ENCODE results near the gene PCAT6.

The PCAT6 gene

DNA sequence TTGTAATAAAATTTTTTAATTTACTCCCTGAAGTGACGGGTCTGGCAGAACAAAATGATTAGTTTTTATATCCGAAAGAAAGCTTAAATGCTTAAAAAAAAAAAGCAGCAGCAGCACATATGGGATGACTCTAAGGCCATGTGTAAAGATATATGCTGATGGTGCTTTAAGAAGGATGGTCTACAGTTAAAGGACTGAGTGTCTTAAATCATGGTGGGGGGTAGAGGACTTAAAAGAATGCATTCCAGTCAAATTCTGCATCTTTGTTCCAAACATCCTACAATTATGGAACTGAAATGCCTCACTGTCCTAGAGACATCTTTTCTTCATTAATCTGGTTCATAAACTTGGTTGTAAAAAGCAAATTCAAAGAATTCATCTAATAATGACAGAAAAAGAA, 9.6 kb upstream of the PCAT6 start:
- no peak for DNase-seq (ENCODE audit: low read depth)
- H3K4me3 ChIP-seq (ENCODE audit: low read depth, low read length), result no peak overlapping the region
- TF ChIP-seq, protein P1, sequence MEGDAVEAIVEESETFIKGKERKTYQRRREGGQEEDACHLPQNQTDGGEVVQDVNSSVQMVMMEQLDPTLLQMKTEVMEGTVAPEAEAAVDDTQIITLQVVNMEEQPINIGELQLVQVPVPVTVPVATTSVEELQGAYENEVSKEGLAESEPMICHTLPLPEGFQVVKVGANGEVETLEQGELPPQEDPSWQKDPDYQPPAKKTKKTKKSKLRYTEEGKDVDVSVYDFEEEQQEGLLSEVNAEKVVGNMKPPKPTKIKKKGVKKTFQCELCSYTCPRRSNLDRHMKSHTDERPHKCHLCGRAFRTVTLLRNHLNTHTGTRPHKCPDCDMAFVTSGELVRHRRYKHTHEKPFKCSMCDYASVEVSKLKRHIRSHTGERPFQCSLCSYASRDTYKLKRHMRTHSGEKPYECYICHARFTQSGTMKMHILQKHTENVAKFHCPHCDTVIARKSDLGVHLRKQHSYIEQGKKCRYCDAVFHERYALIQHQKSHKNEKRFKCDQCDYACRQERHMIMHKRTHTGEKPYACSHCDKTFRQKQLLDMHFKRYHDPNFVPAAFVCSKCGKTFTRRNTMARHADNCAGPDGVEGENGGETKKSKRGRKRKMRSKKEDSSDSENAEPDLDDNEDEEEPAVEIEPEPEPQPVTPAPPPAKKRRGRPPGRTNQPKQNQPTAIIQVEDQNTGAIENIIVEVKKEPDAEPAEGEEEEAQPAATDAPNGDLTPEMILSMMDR (conservative IDR thresholded peaks at IDR 0.05; ENCODE audit: low read depth, low read length), result no peak

GRCh38 chr1:202802034-202802433, 8.7 kb upstream of the PCAT6 start:
- TF ChIP-seq, protein P1 (conservative IDR thresholded peaks at IDR 0.05; ENCODE audit: low read depth, low read length), result no peak
- no peak for DNase-seq (ENCODE audit: low read depth)
- H3K4me3 ChIP-seq (ENCODE audit: low read depth, low read length), result no peak overlapping the region

- H3K4me3 ChIP-seq (ENCODE audit: low read depth, low read length), result no peak overlapping the region
- TF ChIP-seq, protein P1 (conservative IDR thresholded peaks at IDR 0.05; ENCODE audit: low read depth, low read length), result no peak
- peak; percentile 72 for DNase-seq (ENCODE audit: low read depth)
Observed at GRCh38 chr1:202802998-202803932, 7.5 kb upstream of the PCAT6 start.

GRCh38 chr1:202804126-202804525, 6.6 kb upstream of the PCAT6 start:
- no peak for DNase-seq (ENCODE audit: low read depth)
- no peak overlapping the region for H3K4me3 ChIP-seq (ENCODE audit: low read depth, low read length)
- TF ChIP-seq, protein P1 (conservative IDR thresholded peaks at IDR 0.05; ENCODE audit: low read depth, low read length), result no peak

GRCh38 chr1:202805886-202806844, 4.6 kb upstream of the PCAT6 start:
- peak; percentile 48 for DNase-seq (ENCODE audit: low read depth)
- peak overlapping the region; percentile 90 for H3K4me3 ChIP-seq (ENCODE audit: low read depth, low read length)

GRCh38 chr1:202806845-202807450, 3.8 kb upstream of the PCAT6 start:
- peak overlapping the region; percentile 90 for H3K4me3 ChIP-seq (ENCODE audit: low read depth, low read length)
- TF ChIP-seq, protein P1 (conservative IDR thresholded peaks at IDR 0.05; ENCODE audit: low read depth, low read length), result no peak
- no peak for DNase-seq (ENCODE audit: low read depth)

More at GRCh38 chr1:202805886-202806844, 4.6 kb upstream of the PCAT6 start:
- TF ChIP-seq, protein P1 (conservative IDR thresholded peaks at IDR 0.05; ENCODE audit: low read depth, low read length), result no peak

Data from choroid plexus epithelial cell (primary cell).